ENCODE measurements around the gene PDX1. TPM values are rescaled to one million over a fixed set of nuclear protein-coding genes. Genes with fewer than 3 reads are reported as not detected.

The PDX1 gene
- polyA plus RNA-seq, 3 donors, result not detected

DNA sequence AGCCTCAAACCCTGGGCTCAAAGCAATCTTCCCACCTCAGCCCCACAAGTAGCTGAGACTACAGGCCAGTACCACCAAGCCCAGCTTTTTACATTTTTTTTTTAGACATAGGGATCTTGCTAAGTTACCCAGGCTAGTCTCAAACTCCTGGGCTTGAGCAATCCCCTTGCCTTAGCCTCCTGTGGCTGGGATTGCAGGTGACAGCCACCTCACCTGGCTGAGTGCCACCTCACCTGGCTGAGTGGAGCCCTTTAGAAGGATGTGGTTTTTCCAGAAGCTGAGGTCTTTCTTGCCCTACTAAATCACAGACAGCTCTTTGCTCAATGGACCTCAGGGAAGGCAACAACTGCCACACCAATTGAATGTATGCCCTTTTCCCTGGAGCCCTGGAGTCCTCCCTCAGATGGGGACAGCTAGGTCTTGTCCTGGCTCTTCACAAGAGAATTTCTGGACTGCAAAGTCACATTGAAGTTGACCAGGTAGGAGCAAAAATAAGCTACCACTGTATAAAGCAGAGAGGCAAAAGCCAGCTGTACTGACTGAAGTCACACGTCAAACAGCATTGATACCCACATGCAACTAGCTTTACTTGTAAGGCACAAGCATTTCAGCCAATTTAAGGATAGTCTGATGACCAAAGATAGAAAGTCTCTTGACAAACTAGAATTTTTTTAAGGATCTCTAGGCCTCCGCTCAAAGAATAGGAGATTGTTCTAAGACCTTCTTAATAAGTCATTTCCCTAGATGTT, 14.0 kb downstream of the PDX1 start:
- no CpG with 5 or more reads among the region's 2 CpGs for WGBS (ENCODE audit: insufficient coverage)
- Histone ChIP-seq H3K4me2 (replicated peaks; ENCODE audit: extremely low read depth, low read length, poor library complexity, severe bottlenecking) (no peak overlapping the region), H4K20me1 (ENCODE audit: insufficient read depth, low read length) (no peaks in the 10 kb centered on the region), H3K27ac (ENCODE audit: low read depth in 1 of 2, low read length in 2 of 2) (no peak overlapping the region), H3K79me2 (ENCODE audit: insufficient read depth, low read length) (no peaks in the 10 kb centered on the region), H3K9me3 (replicated peaks in 1 of 2; ENCODE audit: control insufficient read depth in 1 of 2, insufficient read depth in 1 of 2, low read length in 2 of 2) (peaks cover 0 to 17% of the 10 kb centered on the region in 2 donors), H3K9ac (ENCODE audit: insufficient read depth, low read length, poor library complexity, severe bottlenecking) (no peak overlapping the region), H2AFZ (ENCODE audit: insufficient read depth, low read depth, low read length, poor library complexity, severe bottlenecking) (no peak overlapping the region), H3K4me1 (ENCODE audit: control insufficient read depth in 1 of 2, insufficient read depth in 2 of 2, low read length in 2 of 2) (no peaks in the 10 kb centered on the region), H3K4me3 (replicated peaks in 1 of 3; ENCODE audit: low read depth in 2 of 3, low read length in 3 of 3) (no peak overlapping the region), H3K27me3 (ENCODE audit: control insufficient read depth in 2 of 2, insufficient read depth in 2 of 2, low read length in 2 of 2) (peaks cover 33 to 54% of the 10 kb centered on the region in 2 donors), H3K36me3 (replicated peaks in 1 of 2; ENCODE audit: control insufficient read depth in 1 of 2, insufficient read depth in 2 of 2, low read length in 2 of 2) (no peaks in the 10 kb centered on the region)
- Mint-ChIP-seq H3K9me3 (peaks cover 0 to 11% (median 8%) of the 10 kb centered on the region in 7 donors), H3K4me3 (peak overlapping the region in 1 of 2 donors; percentile 7), H3K36me3 (no peaks in the 10 kb centered on the region), H3K27ac (no peak overlapping the region), H3K27me3 (ENCODE audit: low read depth in 3 of 3) (peaks cover 47 to 55% (median 55%) of the 10 kb centered on the region in 3 donors), H3K4me1 (no peaks in the 10 kb centered on the region)
- TF ChIP-seq CTCF (IDR thresholded peaks at IDR 0.05), result no peak
- no peak for DNase-seq
- intact Hi-C loops (cut with micrococcal nuclease), result no loop called here

DNA sequence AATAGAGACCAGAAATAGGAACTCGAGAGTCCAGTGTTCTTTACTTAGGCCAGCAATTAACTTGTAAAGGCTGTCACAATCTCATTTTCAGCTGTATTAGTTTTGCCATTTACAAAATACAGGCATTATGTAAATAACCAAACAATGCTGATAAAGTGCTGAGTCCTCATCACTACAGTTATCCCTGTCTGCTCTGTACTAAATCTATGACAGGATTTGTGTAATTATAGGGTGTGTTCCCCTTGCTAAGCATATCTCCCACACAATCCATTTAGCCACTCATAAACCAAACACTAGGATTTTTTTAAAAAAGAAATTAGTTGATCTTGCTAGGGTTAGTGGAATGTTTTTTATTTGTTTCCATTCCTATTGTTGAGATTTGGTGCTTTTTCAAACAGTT, 23.2 kb downstream of the PDX1 start:
- Histone ChIP-seq H3K36me3 (replicated peaks in 1 of 2; ENCODE audit: control insufficient read depth in 1 of 2, insufficient read depth in 2 of 2, low read length in 2 of 2) (no peaks in the 10 kb centered on the region), H3K9me3 (replicated peaks in 1 of 2; ENCODE audit: control insufficient read depth in 1 of 2, insufficient read depth in 1 of 2, low read length in 2 of 2) (peaks cover 6 to 17% of the 10 kb centered on the region in 2 donors), H3K27me3 (ENCODE audit: control insufficient read depth in 2 of 2, insufficient read depth in 2 of 2, low read length in 2 of 2) (peaks cover 8 to 20% of the 10 kb centered on the region in 2 donors), H3K79me2 (ENCODE audit: insufficient read depth, low read length) (no peaks in the 10 kb centered on the region), H3K27ac (ENCODE audit: low read depth in 1 of 2, low read length in 2 of 2) (no peak overlapping the region), H3K4me2 (replicated peaks; ENCODE audit: extremely low read depth, low read length, poor library complexity, severe bottlenecking) (no peak overlapping the region), H3K4me3 (replicated peaks in 1 of 3; ENCODE audit: low read depth in 2 of 3, low read length in 3 of 3) (no peak overlapping the region), H3K4me1 (ENCODE audit: control insufficient read depth in 1 of 2, insufficient read depth in 2 of 2, low read length in 2 of 2) (no peaks in the 10 kb centered on the region), H4K20me1 (ENCODE audit: insufficient read depth, low read length) (no peaks in the 10 kb centered on the region), H2AFZ (ENCODE audit: insufficient read depth, low read depth, low read length, poor library complexity, severe bottlenecking) (no peak overlapping the region), H3K9ac (ENCODE audit: insufficient read depth, low read length, poor library complexity, severe bottlenecking) (no peak overlapping the region)
- Mint-ChIP-seq H3K4me1 (no peaks in the 10 kb centered on the region), H3K36me3 (no peaks in the 10 kb centered on the region), H3K9me3 (peaks cover 4 to 18% (median 11%) of the 10 kb centered on the region in 7 donors), H3K27ac (no peak overlapping the region), H3K27me3 (ENCODE audit: low read depth in 3 of 3) (peaks cover 24 to 58% (median 28%) of the 10 kb centered on the region in 3 donors), H3K4me3 (no peak overlapping the region)
- no peak for TF ChIP-seq CTCF (IDR thresholded peaks at IDR 0.05)
- WGBS (ENCODE audit: insufficient coverage), result no CpG with 5 or more reads among the region's 1 CpG
- DNase-seq, result no peak
- intact Hi-C loops (cut with micrococcal nuclease), result no loop called here
